Fibroblast of the aortic adventitia (primary cell): ENCODE results near the gene PACS2. TPM values are rescaled to one million over a fixed set of nuclear protein-coding genes. Genes with fewer than 3 reads are reported as not detected.

Experiments
- DNase-seq: peaks from one replicate; pipeline ENCODE4 v3.0.0-alpha.2; 2010; ENCODE audit warnings: low read depth
- H3K4me3 ChIP-seq: 2 replicates; pipeline ENCODE4 v1.5.1; 2011; ENCODE audit warnings: low read depth, mild to moderate bottlenecking, control low read depth, low read length, moderate library complexity
- CTCF ChIP-seq: IDR thresholded peaks from 2 replicates; pipeline ENCODE4 v1.5.1; 2011; ENCODE audit warnings: mild to moderate bottlenecking, low read length, control low read depth, inconsistent platforms; ENCODE audit not compliant: insufficient read depth
- total RNA-seq: library from RNA; depleted of rRNA; stranded (reverse); fragments of >200 nt; gene quantifications from 2 replicates; pipeline ENCODE4 v1.2.3, GENCODE V29; 2012; ENCODE audit warnings: low replicate concordance

PACS2 gene
- total RNA-seq, 1 donor, result 48.6 TPM

GRCh38 chr14:105316577-105316941, 2.0 kb downstream of the PACS2 start:
- peak overlapping the region; percentile 82 for H3K4me3 ChIP-seq
- no peak for DNase-seq

GRCh38 chr14:105316968-105317510, 2.5 kb downstream of the PACS2 start:
- peak; percentile 18 for DNase-seq
- H3K4me3 ChIP-seq, result peak overlapping the region; percentile 42
- TF ChIP-seq CTCF, result no peak

More at GRCh38 chr14:105316577-105316941, 2.0 kb downstream of the PACS2 start:
- no peak for TF ChIP-seq CTCF

- peak overlapping the region; percentile 40 for H3K4me3 ChIP-seq
- DNase-seq, result peak; percentile 57
- TF ChIP-seq CTCF, result peak; percentile 38
These were observed 3.0 kb downstream of the PACS2 start for GRCh38 chr14:105317546-105317945.

GRCh38 chr14:105322791-105323556, 8.4 kb downstream of the PACS2 start:
- no peak for DNase-seq
- TF ChIP-seq CTCF, result no peak
- no peak overlapping the region for H3K4me3 ChIP-seq

GRCh38 chr14:105323663-105324062, 9.1 kb downstream of the PACS2 start:
- no peak for DNase-seq
- TF ChIP-seq CTCF, result no peak
- no peak overlapping the region for H3K4me3 ChIP-seq

GRCh38 chr14:105324080-105324778, 9.7 kb downstream of the PACS2 start:
- TF ChIP-seq CTCF, result no peak
- no peak overlapping the region for H3K4me3 ChIP-seq
- no peak for DNase-seq
